HCT116 (cell line): ENCODE results near the gene SLC35G3.

Experiments used
- POLR2AphosphoS5 ChIP-seq: IDR thresholded peaks from 2 replicates; pipeline ENCODE4 v1.6.1; 2011; ENCODE audit warnings: mild to moderate bottlenecking, low read depth, low read length, moderate library complexity
- TF ChIP-seq, protein P1 (sequence below), 3 experiments: fragments of 200-600 bp in 1 of 3; sonication (generic) in 1 of 3; IDR thresholded peaks in 2 of 3; conservative IDR thresholded peaks in 1 of 3; 2 replicates each; pipeline ENCODE4 v1.5.1; 2012 to 2017; ENCODE audit warnings: low read depth in 2 of 3, low read length in 2 of 3, antibody characterized with exemption in 1 of 3, borderline replicate concordance in 1 of 3, control low read depth in 1 of 3, mild to moderate bottlenecking in 1 of 3, mixed read lengths in 1 of 3, mixed run types in 1 of 3, moderate library complexity in 1 of 3; ENCODE audit not compliant: insufficient read depth in 1 of 3

DNA sequence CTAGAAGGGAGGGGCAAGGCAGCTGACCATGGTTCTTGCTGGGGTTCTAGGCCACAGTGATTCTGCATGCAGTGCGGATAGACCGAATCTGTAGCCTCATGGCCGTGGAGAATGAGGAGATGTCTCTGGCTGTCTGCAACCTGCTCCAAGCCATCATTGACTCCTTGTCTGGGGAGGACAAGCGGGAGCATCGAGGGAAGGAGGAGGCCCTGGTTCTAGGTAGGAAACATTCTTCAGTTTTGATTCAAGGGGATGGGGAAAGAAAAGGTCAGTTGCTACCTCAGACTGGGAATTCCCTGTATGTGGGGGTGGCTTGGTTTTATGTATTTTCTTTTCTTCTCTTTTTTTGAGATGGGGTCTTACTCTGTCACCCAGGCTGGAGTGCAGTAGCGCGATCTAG, 38.9 kb downstream of the SLC35G3 start:
- TF ChIP-seq POLR2AphosphoS5 = no peak
- TF ChIP-seq, protein P1, sequence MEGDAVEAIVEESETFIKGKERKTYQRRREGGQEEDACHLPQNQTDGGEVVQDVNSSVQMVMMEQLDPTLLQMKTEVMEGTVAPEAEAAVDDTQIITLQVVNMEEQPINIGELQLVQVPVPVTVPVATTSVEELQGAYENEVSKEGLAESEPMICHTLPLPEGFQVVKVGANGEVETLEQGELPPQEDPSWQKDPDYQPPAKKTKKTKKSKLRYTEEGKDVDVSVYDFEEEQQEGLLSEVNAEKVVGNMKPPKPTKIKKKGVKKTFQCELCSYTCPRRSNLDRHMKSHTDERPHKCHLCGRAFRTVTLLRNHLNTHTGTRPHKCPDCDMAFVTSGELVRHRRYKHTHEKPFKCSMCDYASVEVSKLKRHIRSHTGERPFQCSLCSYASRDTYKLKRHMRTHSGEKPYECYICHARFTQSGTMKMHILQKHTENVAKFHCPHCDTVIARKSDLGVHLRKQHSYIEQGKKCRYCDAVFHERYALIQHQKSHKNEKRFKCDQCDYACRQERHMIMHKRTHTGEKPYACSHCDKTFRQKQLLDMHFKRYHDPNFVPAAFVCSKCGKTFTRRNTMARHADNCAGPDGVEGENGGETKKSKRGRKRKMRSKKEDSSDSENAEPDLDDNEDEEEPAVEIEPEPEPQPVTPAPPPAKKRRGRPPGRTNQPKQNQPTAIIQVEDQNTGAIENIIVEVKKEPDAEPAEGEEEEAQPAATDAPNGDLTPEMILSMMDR (IDR thresholded peaks at IDR 0.05 in 2 of 3, conservative IDR thresholded peaks at IDR 0.05 in 1 of 3; ENCODE audit: borderline replicate concordance in 1 of 3, insufficient read depth in 1 of 3, low read depth in 2 of 3, low read length in 2 of 3) = no peak
